NCI-H187 treated with DMSO at 0.1 percent for 48 hours (cell line): Measurements from ENCODE around the gene BCL2L11.

Experiments used
- DNase-seq: peaks from one replicate; lab custom pipeline; 2025; lab: John Stamatoyannopoulos, UW

Gene BCL2L11

GRCh38 chr2:111191877-111192276 is 71.2 kb downstream of the BCL2L11 start:
- DNase-seq = no peak

DNA sequence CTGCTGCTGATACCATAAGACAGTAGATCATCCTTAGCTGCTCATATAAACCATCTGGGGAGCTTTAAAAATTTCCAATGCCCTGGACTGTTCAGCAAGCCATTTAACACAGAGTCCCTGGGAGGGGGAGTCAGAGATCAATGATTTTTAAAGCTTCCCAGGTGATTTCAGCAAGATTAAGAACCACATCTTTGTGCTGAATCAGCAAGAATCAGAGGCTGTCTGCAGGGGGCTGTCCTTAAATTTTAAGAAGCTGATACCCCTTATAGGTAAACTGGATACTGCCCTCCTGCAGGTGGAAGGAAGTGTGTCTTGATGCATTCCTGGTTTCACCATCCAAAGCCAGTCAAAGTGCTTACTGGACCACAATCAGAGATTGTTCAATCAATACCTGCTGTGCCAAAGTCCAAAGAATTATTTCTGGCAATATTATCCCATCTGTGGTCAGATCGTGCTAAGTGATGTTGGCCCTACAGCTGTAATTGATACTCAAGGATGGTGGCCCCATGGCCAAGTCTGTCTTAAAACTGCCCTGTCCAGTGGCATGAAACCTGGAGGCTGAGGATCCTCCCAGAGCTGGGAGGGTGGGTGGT is 72.2 kb downstream of the BCL2L11 start:
- no peak for DNase-seq

DNA sequence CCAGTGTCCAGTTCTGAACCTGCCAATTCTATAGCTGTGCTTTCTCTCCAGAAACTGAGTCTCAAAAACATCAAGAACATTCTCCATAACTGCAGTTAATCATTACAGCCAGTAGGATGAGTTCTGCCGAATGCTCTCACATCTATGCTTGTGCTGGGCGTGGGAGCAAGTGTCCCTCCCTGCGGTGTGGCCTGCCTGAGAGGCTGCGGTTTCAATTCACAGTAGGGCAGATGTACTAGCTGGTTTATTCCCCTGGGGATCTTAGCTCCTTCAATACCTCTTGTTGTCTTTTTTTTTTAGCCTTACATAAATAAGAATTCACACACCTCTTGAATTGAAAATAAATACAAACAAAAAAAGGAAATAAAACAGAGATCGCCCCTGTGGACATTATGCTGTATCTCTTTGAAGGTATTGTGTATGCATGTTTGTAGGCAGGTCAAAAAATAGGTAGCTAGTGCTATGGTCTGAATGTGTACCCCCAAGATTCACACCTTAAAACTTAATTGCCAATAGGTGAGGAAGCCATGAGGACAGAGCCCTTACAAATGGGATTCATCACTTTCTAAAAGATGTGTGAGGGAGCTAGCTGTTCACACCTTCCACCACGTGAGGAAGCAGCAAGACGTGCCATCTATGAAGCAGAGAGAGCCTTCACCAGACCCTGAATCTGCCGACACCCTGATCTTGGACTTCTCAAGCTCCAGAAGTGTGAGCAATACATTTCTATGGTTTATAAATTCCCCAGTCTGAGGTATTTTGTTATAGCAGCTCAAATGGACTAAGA is 74.3 kb downstream of the BCL2L11 start:
- peak; percentile 13 for DNase-seq

DNA sequence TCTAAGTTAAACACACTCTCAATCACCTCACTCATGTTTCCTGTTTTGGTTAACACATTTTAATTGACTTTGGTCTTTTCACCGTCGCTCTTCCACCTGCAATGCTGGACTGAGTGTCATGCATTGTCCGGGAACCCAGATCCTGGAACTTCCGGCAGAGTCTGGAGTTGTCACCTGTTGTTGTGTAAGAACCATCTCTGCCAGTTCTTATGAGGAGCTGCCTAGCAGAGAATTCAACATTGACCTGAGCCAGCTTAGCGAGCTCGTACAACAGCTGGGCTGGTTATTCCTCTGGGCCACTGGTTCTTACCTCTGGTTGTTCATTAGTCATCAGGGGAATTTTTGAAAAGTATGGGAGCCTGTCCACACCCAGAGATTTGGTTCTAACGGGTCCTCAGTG is 75.7 kb downstream of the BCL2L11 start:
- DNase-seq = no peak

- no peak for DNase-seq
Measured at GRCh38 chr2:111198701-111199100, 78.0 kb downstream of the BCL2L11 start.

- no peak for DNase-seq
Measured at GRCh38 chr2:111199840-111200239, 79.1 kb downstream of the BCL2L11 start.

- DNase-seq = peak; percentile 28
Measured at GRCh38 chr2:111200333-111200881, 79.7 kb downstream of the BCL2L11 start.

- no peak for DNase-seq
Measured at GRCh38 chr2:111201214-111201613, 80.5 kb downstream of the BCL2L11 start.

- no peak for DNase-seq
Measured at GRCh38 chr2:111202266-111203040, 81.7 kb downstream of the BCL2L11 start.

DNA sequence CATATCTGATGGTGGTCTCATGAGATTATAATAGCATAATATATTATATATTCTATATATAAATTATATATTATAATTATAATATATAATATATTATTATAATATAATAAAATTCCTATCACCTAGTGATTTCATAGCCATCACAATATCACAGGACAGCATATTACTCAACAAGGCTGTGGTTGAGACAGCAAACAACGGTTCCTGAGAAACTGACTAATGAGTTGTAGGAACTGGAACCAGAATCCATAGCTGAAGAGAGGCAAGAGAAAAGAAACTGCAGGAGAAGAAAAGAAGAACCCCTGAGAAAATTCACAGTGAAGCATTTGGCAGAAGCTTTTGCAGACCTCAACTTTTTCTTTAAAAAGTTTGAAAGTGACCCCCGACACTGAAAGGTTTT is 84.0 kb downstream of the BCL2L11 start:
- DNase-seq = no peak

- DNase-seq = no peak
Measured at GRCh38 chr2:111205774-111206173, 85.1 kb downstream of the BCL2L11 start.

- DNase-seq = no peak
Measured at GRCh38 chr2:111207851-111208250, 87.1 kb downstream of the BCL2L11 start.

GRCh38 chr2:111208639-111209038 is 87.9 kb downstream of the BCL2L11 start:
- DNase-seq = no peak

- no peak for DNase-seq
Measured at GRCh38 chr2:111209045-111209514, 88.4 kb downstream of the BCL2L11 start.

GRCh38 chr2:111210036-111210435 is 89.3 kb downstream of the BCL2L11 start:
- no peak for DNase-seq

DNA sequence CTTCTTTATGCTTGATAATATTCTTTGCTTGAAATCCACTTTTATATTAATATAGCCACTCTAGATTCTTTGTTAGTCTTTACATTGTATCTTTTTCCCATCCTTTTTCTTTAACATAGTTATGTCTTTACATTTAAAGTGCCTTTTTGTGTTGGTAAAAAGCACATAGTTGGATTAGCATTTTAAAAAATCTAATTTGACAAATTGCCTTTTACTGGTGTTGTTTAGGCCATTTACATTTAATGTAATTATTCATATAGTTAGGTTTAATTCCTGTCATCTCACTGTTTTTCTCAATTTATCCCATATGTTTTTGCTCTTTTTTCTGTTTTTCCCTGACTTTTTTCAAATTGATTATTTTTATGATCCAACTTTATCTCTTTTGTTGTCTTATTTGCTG is 93.2 kb downstream of the BCL2L11 start:
- DNase-seq = no peak

DNA sequence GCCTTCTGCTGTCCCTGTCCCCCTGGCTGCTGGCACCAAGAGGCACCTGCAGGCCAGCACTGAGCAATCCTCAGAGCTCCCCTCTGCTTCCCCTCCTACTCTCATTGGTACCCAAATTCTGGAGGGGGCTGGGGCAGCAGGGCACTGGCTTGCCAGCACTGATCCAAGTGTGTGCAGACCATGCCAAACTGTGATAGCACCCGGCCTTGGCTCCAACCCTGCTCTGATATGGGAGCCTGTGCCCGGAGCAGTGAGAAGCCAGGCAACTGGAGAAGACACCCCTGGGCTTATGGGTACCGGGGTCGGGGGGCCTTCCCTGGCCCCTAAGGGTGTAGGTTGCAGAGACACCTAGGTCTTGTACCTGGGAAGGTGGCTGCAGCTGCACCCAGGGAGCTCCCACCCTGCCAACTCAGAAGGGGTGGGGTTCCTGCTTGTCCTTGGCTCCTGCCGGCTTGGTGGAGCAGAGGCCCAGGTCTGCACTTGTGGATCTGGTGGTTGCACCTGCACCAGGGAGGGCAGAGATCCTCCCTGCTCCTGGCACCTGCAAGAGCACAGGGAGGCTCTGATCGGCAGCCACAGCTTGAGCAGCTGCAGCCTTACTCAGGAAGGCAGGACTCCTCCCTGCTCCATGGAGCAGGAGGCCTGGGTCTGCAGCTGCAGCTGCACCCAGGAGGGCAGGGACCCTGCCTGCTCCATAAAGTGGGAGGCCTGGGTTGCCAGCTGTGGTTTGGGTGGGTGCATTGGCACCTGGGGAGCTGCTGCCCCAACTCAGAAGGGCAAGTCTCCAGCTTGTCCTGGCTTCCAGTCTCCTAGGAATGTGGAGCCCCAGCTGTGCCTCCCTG is 96.3 kb downstream of the BCL2L11 start:
- DNase-seq = no peak
